Hematopoietic multipotent progenitor cell treated with erythropoietin and hydrocortisone succinate and interleukin-3 and kit ligand, for 15 days (in vitro differentiated cells): Measurements from ENCODE around the gene TXNDC17.
"Not testable (repeated sequence)": the region's sequence is repeated elsewhere in the genome, so short reads cannot be mapped to it uniquely, and the experiment has no call there.

Source experiments
- DNase-seq: peaks from one replicate; pipeline ENCODE4 v3.0.0-alpha.2; 2015; ENCODE audit warnings: low spot score

The TXNDC17 gene

GRCh38 chr17:6684460-6684783 is 43.6 kb downstream of the TXNDC17 start:
- no peak for DNase-seq

- DNase-seq, result no peak
These were observed 44.3 kb downstream of the TXNDC17 start for GRCh38 chr17:6684881-6685767.

GRCh38 chr17:6686026-6686425 is 45.2 kb downstream of the TXNDC17 start:
- DNase-seq, result no peak

GRCh38 chr17:6688944-6689343 is 48.1 kb downstream of the TXNDC17 start:
- DNase-seq, result no peak

GRCh38 chr17:6690641-6691040 is 49.8 kb downstream of the TXNDC17 start:
- DNase-seq, result no peak

- DNase-seq, result no peak
These were observed 50.7 kb downstream of the TXNDC17 start for GRCh38 chr17:6691546-6691945.

GRCh38 chr17:6691958-6692357 is 51.1 kb downstream of the TXNDC17 start:
- not testable (repeated sequence) for DNase-seq
